T47D (cell line): ENCODE data around the gene GOT1.

Experiments
- DNase-seq, 2 experiments: peaks; one replicate each; pipeline versions ENCODE4 v3.0.0 to v3.0.0-alpha.2; 2011 to 2012; ENCODE audit warnings: low read depth in 1 of 2, low spot score in 1 of 2
- JUND ChIP-seq: IDR thresholded peaks from 2 replicates; pipeline ENCODE4 v1.6.1; 2012; ENCODE audit warnings: low read depth
- in situ Hi-C: cut with HindIII; loops from 2 replicates; pipeline ENCODE4 v1.10.0; 2016; ENCODE audit warnings: low sequenced_read_pairs, low pct_unique_long_range_greater_than_20kb

The GOT1 gene

GRCh38 chr10:99430451-99431189, at the start of gene GOT1:
Gene GOT1 (minus strand): TSS chr10:99430624. CDS start chr10:99430565, 59 bp downstream.
- no peak for TF ChIP-seq JUND
- in situ Hi-C loops = no loop called here
- peak; percentile 99 to 100 for DNase-seq

DNA sequence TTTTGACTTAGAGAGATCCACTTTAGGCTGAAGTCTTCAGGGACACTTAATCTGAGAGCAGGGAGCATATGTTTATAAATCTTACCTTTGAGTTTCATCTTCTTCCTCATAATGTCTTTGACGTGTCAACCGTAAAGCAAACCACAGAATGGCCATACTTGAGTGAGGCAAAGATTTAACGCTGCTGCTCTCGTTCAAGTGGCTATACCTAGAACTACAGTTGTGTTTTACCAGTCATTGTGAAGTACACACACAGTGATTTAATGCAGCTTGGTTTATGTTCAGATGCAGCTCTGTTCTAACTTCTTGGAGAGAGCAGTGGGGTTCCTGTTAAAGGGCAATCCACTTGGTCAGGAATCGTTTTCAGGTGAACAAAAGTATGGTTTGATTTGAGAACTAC, 39.9 kb upstream of the GOT1 start:
- in situ Hi-C loops = no loop called here
- TF ChIP-seq JUND = no peak
- DNase-seq = peak in 1 of 2 experiments; percentile 24

GRCh38 chr10:99467236-99467999, 37.0 kb upstream of the GOT1 start:
- DNase-seq = no peak
- no peak for TF ChIP-seq JUND
- in situ Hi-C loops = no loop called here

DNA sequence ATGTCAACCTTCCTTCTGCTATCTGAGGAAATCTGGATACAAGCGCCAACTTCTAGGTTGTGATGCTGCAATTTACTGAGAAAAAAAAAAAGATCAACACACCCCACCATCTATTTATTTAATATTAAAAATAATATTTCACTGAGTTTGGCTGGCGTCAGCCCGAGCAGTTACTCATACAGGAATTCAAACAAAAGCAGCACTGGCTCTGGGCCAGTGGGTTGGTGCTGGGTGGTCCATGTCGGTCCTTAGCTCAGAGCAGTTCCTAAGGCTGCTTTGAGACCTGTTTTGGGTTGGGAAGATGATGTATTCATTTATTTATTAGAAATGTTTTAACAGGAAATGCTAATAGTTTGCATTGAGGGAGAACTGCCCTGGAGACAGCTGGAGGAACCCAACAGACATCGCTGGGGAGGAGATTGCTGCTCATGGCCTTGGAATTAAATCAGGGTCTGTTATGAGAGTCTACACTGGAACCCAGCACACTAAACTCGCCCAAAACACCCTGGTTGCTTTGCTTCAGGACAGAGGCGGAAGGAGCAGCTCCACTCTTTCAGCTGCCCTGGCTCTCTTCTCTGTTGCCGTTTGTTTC, 36.3 kb upstream of the GOT1 start:
- DNase-seq = no peak
- TF ChIP-seq JUND = no peak
- in situ Hi-C loops = no loop called here

DNA sequence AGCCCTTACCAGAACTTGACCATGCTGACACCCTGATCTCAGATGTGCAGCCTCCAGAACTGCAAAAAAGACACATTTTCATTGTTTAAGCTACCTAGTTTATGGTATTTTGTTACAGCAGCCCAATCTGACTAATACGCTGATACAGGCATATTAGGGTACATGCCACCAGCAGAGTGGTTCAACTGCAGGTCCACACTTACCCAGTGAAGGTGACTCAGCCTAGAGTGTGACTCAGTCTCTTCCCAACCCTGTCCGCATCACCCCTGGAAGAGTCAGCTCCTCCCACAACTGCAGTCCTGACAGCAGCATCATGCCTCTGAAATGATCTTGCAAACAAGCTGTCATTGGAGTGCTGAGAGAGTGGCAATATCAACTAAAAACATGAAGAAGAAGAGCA, 30.8 kb upstream of the GOT1 start:
- no peak for DNase-seq
- in situ Hi-C loops = no loop called here
- TF ChIP-seq JUND = no peak

DNA sequence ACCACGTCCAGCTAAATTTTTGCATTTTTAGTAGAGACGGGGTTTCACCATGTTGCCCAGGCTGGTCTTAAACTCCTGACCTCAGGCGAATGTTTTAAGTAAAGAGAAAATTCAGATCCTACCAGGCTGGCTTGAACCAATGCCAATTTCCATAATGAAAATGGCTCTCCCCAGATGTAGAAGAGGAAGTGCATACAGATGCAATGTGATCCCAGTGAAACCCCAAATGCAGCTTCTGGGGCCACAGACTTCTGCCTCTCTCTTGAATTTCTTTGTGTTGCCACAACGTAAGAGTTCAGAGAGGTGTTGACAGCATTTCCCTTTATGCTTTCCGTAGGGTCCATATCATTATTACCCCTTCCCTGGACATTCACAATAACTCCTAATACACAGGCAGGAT, 29.6 kb upstream of the GOT1 start:
- no peak for TF ChIP-seq JUND
- DNase-seq = no peak

GRCh38 chr10:99459217-99459616, 28.8 kb upstream of the GOT1 start:
- TF ChIP-seq JUND = no peak
- DNase-seq = no peak
- in situ Hi-C loops = no loop called here

More for the DNA sequence above, 29.6 kb upstream of the GOT1 start:
- in situ Hi-C loops = no loop called here

DNA sequence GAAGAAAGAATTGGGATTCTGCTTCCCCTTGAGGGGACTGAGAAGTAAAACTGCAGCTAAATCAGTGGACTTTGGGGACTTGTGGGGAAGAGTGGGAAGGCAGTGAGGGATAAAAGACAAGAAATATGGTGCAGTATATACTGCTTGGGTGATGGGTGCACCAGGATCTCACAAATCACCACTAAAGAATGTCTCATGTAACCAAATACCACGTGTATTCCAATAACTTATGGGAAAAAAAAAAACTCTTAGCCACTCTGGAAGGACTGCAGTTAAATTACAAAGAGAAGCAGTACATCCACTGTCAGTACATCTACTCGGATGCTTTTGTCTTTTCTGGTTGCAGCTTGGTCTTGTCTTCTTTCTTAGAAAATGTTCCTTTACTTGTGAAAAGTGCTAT, 27.4 kb upstream of the GOT1 start:
- TF ChIP-seq JUND = no peak
- DNase-seq = no peak
- in situ Hi-C loops = no loop called here

DNA sequence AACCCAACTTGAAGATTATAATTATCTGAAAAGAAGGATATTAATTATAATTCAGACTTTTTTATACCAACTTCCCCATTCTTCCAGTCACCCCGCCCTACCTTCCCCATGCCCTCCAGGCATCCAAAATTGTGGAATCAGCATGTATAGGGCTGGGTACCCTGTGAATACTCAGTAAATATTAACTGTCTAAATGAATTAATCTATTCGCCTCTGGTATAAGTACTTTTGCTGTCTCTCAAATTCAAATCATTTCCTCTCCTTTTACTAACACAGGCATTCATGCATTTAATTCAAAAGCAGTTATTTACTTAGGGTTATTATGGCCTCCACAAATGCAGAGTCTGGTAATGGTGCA, 26.5 kb upstream of the GOT1 start:
- TF ChIP-seq JUND = no peak
- in situ Hi-C loops = no loop called here
- no peak for DNase-seq

DNA sequence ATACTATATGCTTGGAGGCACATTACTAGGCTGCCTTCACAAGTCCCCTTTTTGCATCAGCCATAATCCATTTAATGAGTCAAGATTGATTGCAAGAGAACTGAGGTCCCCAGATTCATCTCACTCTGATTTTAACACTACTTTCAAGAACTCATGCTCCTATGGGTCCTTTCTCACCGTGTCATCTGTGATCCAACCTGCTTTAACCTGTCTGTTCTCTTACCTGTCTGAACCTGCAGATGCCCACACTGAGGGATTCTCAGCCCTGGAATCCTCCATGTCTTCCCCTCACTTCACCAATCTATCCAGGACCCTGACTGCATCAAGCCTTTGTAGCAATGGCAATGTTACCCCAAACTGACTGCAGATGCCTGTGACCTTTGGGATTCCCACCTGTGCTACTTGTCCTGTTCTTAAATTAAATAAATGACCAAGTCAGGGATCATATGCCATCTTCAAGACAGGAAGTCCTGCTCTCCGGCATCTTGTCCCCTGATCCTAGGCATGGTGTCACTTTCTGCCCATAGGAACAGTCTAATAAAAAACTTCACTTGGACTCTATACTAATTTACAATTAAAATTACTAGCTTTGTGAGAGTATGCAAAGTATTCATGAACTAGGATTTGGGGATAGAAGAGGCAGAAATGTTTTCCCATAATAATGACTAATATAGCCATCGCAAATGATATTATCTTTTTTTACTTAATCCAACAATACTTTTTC, 25.9 kb upstream of the GOT1 start:
- TF ChIP-seq JUND = no peak
- no peak for DNase-seq
- in situ Hi-C loops = no loop called here

- TF ChIP-seq JUND = no peak
- no peak for DNase-seq
- in situ Hi-C loops = no loop called here
These were observed 21.6 kb upstream of the GOT1 start for GRCh38 chr10:99451981-99452380.

DNA sequence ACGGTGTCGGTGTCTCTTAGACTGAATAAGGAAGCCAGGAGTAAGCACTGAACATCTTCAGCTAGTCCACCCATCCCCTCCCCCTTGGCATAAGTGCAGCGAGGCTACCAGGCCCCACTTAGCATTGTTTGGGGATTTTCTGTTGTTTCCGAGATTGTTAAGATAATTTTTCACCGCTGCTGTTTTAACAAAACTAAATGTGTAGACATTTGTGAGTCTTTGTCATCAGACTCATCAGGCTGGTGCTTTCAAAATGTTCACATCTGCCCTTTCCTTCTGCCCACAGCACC, 21.0 kb upstream of the GOT1 start:
- DNase-seq = no peak
- no peak for TF ChIP-seq JUND
- in situ Hi-C loops = no loop called here
